Bronchial epithelial cell (primary cell): ENCODE data around the gene GREM2. TPM values are rescaled to one million over a fixed set of nuclear protein-coding genes. Genes with fewer than 3 reads are reported as not detected.

Experiments used
- DNase-seq: peaks from one replicate; pipeline ENCODE4 v3.0.0-alpha.2; 2010; ENCODE audit warnings: low read depth
- FAIRE-seq: peaks from 2 replicates; lab custom pipeline; 2011; peaks lifted over from hg19 to GRCh38; lab: Jason Lieb, UNC
- H3K27me3 ChIP-seq: 2 replicates; pipeline ENCODE4 v1.5.1; 2011; ENCODE audit warnings: low read length; ENCODE audit not compliant: control insufficient read depth, insufficient read depth
- H3K36me3 ChIP-seq: 2 replicates; pipeline ENCODE4 v1.5.1; 2011; ENCODE audit warnings: low read length; ENCODE audit not compliant: control insufficient read depth, insufficient read depth
- H3K4me3 ChIP-seq: 2 replicates; pipeline ENCODE4 v1.5.1; 2011; ENCODE audit warnings: mild to moderate bottlenecking, low read depth, low read length, control low read depth
- CTCF ChIP-seq: IDR thresholded peaks from 2 replicates; pipeline ENCODE4 v1.5.1; 2011; ENCODE audit warnings: mild to moderate bottlenecking, moderate library complexity, low read length, control low read depth, inconsistent platforms; ENCODE audit not compliant: insufficient read depth, severe bottlenecking
- total RNA-seq: library from RNA; depleted of rRNA; stranded (reverse); fragments of >200 nt; gene quantifications from 2 replicates; pipeline ENCODE4 v1.2.1, GENCODE V29; 2014

GREM2 gene
- total RNA-seq, 1 donor from 2014 or later, result not detected

GRCh38 chr1:240613356-240614142 lies 1.6 kb upstream of the GREM2 start:
- no peaks in the 10 kb centered on the region for H3K36me3 ChIP-seq
- peaks cover 4% of the 10 kb centered on the region for H3K27me3 ChIP-seq
- no peak for TF ChIP-seq CTCF
- no peak overlapping the region for H3K4me3 ChIP-seq
- no peak for FAIRE-seq
- no peak for DNase-seq

- TF ChIP-seq CTCF, result no peak
- peaks cover 4% of the 10 kb centered on the region for H3K27me3 ChIP-seq
- FAIRE-seq (no peak), DNase-seq (no peak)
- H3K36me3 ChIP-seq, result no peaks in the 10 kb centered on the region
- no peak overlapping the region for H3K4me3 ChIP-seq
These were observed 856 bp upstream of the GREM2 start for GRCh38 chr1:240612811-240613210.

GRCh38 chr1:240611228-240611618 lies 732 bp downstream of the GREM2 start:
- peaks cover 4% of the 10 kb centered on the region for H3K27me3 ChIP-seq
- H3K36me3 ChIP-seq, result no peaks in the 10 kb centered on the region
- H3K4me3 ChIP-seq, result peak overlapping the region; percentile 33
- no peak for TF ChIP-seq CTCF
- DNase-seq, result no peak
- no peak for FAIRE-seq

- no peak overlapping the region for H3K4me3 ChIP-seq
- H3K36me3 ChIP-seq, result no peaks in the 10 kb centered on the region
- DNase-seq, result no peak
- peaks cover 4% of the 10 kb centered on the region for H3K27me3 ChIP-seq
- TF ChIP-seq CTCF, result no peak
- FAIRE-seq, result no peak
These were observed 1.3 kb downstream of the GREM2 start for GRCh38 chr1:240610636-240611035.

GRCh38 chr1:240609527-240610060 lies 2.4 kb downstream of the GREM2 start:
- no peak for FAIRE-seq

More at GRCh38 chr1:240609527-240610060, 2.4 kb downstream of the GREM2 start:
- TF ChIP-seq CTCF, result no peak
- DNase-seq, result no peak
- Histone ChIP-seq H3K4me3 (no peak overlapping the region), H3K36me3 (no peaks in the 10 kb centered on the region), H3K27me3 (peaks cover 4% of the 10 kb centered on the region)
